H9 (cell line): ENCODE results near the gene PLEKHG3. TPM values are rescaled to one million over a fixed set of nuclear protein-coding genes. Genes with fewer than 3 reads are reported as not detected.

ENCODE experiments used
- DNase-seq: peaks from one replicate; pipeline ENCODE4 v3.0.0-alpha.2; 2017
- H2AFZ ChIP-seq: one replicate; pipeline ENCODE4 v1.6.1; 2013; ENCODE audit warnings: mild to moderate bottlenecking, low read length, control low read depth, moderate library complexity
- H2AK5ac ChIP-seq: 2 replicates; pipeline ENCODE4 v1.6.1; 2013; ENCODE audit warnings: low read length, control low read depth, mixed read lengths; ENCODE audit not compliant: insufficient read length
- H2BK120ac ChIP-seq: one replicate; pipeline ENCODE4 v1.6.1; 2013; ENCODE audit warnings: low read depth, mild to moderate bottlenecking, low read length, control low read depth, inconsistent platforms; ENCODE audit not compliant: poor library complexity, severe bottlenecking
- H2BK12ac ChIP-seq: 2 replicates; pipeline ENCODE4 v1.6.1; 2013; ENCODE audit warnings: low read length, control low read depth, mixed read lengths, low read depth; ENCODE audit not compliant: insufficient read length
- H2BK15ac ChIP-seq: 2 replicates; pipeline ENCODE4 v1.6.1; 2013; ENCODE audit warnings: low read depth, low read length, control low read depth
- H2BK20ac ChIP-seq: one replicate; pipeline ENCODE4 v1.6.1; 2013; ENCODE audit warnings: low read depth, mild to moderate bottlenecking, low read length, control low read depth, inconsistent platforms; ENCODE audit not compliant: poor library complexity, severe bottlenecking
- H2BK5ac ChIP-seq: 2 replicates; pipeline ENCODE4 v1.6.1; 2013; ENCODE audit warnings: low read length, control low read depth, mixed read lengths; ENCODE audit not compliant: insufficient read length
- H3K14ac ChIP-seq: 2 replicates; pipeline ENCODE4 v1.6.1; 2013; ENCODE audit warnings: low read length, control low read depth; ENCODE audit not compliant: insufficient read depth
- H3K18ac ChIP-seq: 2 replicates; pipeline ENCODE4 v1.6.1; 2013; ENCODE audit warnings: low read depth, mild to moderate bottlenecking, mixed read lengths, low read length, control low read depth; ENCODE audit not compliant: insufficient read length
- H3K23ac ChIP-seq: 2 replicates; pipeline ENCODE4 v1.6.1; 2013; ENCODE audit warnings: low read length, control low read depth, mixed read lengths, low read depth; ENCODE audit not compliant: insufficient read length
- H3K23me2 ChIP-seq: 2 replicates; pipeline ENCODE4 v1.6.1; 2013; ENCODE audit warnings: low read depth, mild to moderate bottlenecking, mixed read lengths, low read length, control low read depth; ENCODE audit not compliant: insufficient read length, poor library complexity, severe bottlenecking
- H3K27ac ChIP-seq: 2 replicates; pipeline ENCODE4 v1.5.1; 2013; ENCODE audit warnings: low read length, control low read depth, mixed read lengths, low read depth; ENCODE audit not compliant: insufficient read length
- H3K27me3 ChIP-seq: 2 replicates; pipeline ENCODE4 v1.6.1; 2013; ENCODE audit warnings: low read length, control low read depth, inconsistent platforms; ENCODE audit not compliant: insufficient read depth
- H3K4ac ChIP-seq: 2 replicates; pipeline ENCODE4 v1.6.1; 2013; ENCODE audit warnings: low read depth, mild to moderate bottlenecking, control low read depth, inconsistent platforms, low read length, moderate library complexity
- H3K4me1 ChIP-seq: 2 replicates; pipeline ENCODE4 v1.6.1; 2013; ENCODE audit warnings: low read length, control low read depth, inconsistent platforms; ENCODE audit not compliant: insufficient read depth
- H3K4me2 ChIP-seq: 2 replicates; pipeline ENCODE4 v1.6.1; 2013; ENCODE audit warnings: low read length, control low read depth, mixed read lengths; ENCODE audit not compliant: insufficient read length, insufficient read depth
- H3K56ac ChIP-seq: 2 replicates; pipeline ENCODE4 v1.6.1; 2013; ENCODE audit warnings: low read depth, mild to moderate bottlenecking, mixed read lengths, low read length, control low read depth; ENCODE audit not compliant: insufficient read length
- H3K79me1 ChIP-seq: 2 replicates; pipeline ENCODE4 v1.6.1; 2013; ENCODE audit warnings: low read depth, mild to moderate bottlenecking, moderate library complexity, low read length, control low read depth, inconsistent platforms; ENCODE audit not compliant: insufficient read depth, poor library complexity, severe bottlenecking
- H3K79me2 ChIP-seq: 2 replicates; pipeline ENCODE4 v1.6.1; 2013; ENCODE audit warnings: low read length, control low read depth, inconsistent platforms; ENCODE audit not compliant: insufficient read depth
- H3K9ac ChIP-seq: 2 replicates; pipeline ENCODE4 v1.6.1; 2013; ENCODE audit warnings: low read length, control low read depth, mixed read lengths; ENCODE audit not compliant: insufficient read length; ENCODE audit errors: extremely low read depth
- H3K9me3 ChIP-seq: one replicate; pipeline ENCODE4 v1.6.1; 2013; ENCODE audit warnings: low read depth, low read length, inconsistent platforms; ENCODE audit not compliant: control insufficient read depth
- H3T11ph ChIP-seq: one replicate; pipeline ENCODE4 v1.6.1; 2013; ENCODE audit warnings: mild to moderate bottlenecking, low read length, control low read depth, inconsistent platforms
- H4K20me1 ChIP-seq: one replicate; pipeline ENCODE4 v1.6.1; 2013; ENCODE audit not compliant: control insufficient read depth, insufficient read length, insufficient read depth
- H4K5ac ChIP-seq: 2 replicates; pipeline ENCODE4 v1.6.1; 2013; ENCODE audit warnings: low read depth, mild to moderate bottlenecking, mixed read lengths, low read length, control low read depth; ENCODE audit not compliant: insufficient read length
- H4K8ac ChIP-seq: replicated peaks from 2 replicates; pipeline ENCODE4 v1.6.1; 2013; ENCODE audit warnings: low read length, control low read depth, mixed read lengths, low read depth; ENCODE audit not compliant: insufficient read length
- H4K91ac ChIP-seq: 2 replicates; pipeline ENCODE4 v1.6.1; 2013; ENCODE audit warnings: low read depth, mild to moderate bottlenecking, moderate library complexity, mixed read lengths, low read length, control low read depth; ENCODE audit not compliant: insufficient read length
- H3K27ac Mint-ChIP-seq, 3 experiments: 2 replicates in 2 of 3; 3 replicates in 1 of 3; pipeline ENCODE4 v1.8.0; 2020 to 2021; ENCODE audit warnings: mixed read lengths in 3 of 3, mild to moderate bottlenecking in 1 of 3, moderate library complexity in 1 of 3
- H3K27me3 Mint-ChIP-seq: 2 replicates; pipeline ENCODE4 v1.8.0; 2021; ENCODE audit warnings: low read depth, mild to moderate bottlenecking, moderate library complexity, mixed read lengths
- H3K36me3 Mint-ChIP-seq, 3 experiments: 2 replicates in 2 of 3; 3 replicates in 1 of 3; pipeline ENCODE4 v1.8.0; 2020 to 2021; ENCODE audit warnings: low read depth in 3 of 3, mixed read lengths in 3 of 3; ENCODE audit not compliant: insufficient read depth in 1 of 3
- H3K4me1 Mint-ChIP-seq, 2 experiments: 2 replicates each; pipeline ENCODE4 v1.8.0; 2020; ENCODE audit warnings: mixed read lengths in 2 of 2
- H3K4me3 Mint-ChIP-seq, 2 experiments: 2 replicates in 1 of 2; 3 replicates in 1 of 2; pipeline ENCODE4 v1.8.0; 2020 to 2021; ENCODE audit warnings: mild to moderate bottlenecking in 2 of 2, mixed read lengths in 2 of 2, moderate library complexity in 1 of 2
- H3K9me3 Mint-ChIP-seq, 2 experiments: 2 replicates in 1 of 2; 3 replicates in 1 of 2; pipeline ENCODE4 v1.8.0; 2020; ENCODE audit warnings: mild to moderate bottlenecking in 2 of 2, mixed read lengths in 2 of 2, moderate library complexity in 1 of 2
- CTCF ChIP-seq: fragments of 200-600 bp; sonication (generic); conservative IDR thresholded peaks from 3 replicates; pipeline ENCODE4 v1.8.0; 2021; ENCODE audit warnings: antibody characterized with exemption, mild to moderate bottlenecking
- WGBS: extraction: QIAGEN DNeasy Blood & Tissue Kit; methylation state at CpG from one replicate; pipeline ENCODE4 v1.1.7; 2013; ENCODE audit warnings: missing lambda C conversion rate, low lambda C conversion rate, mixed read lengths; ENCODE audit not compliant: insufficient read length; ENCODE audit errors: extremely low coverage; 5-methylcytosine and 5-hydroxymethylcytosine counted together
- total RNA-seq: library from RNA; stranded (reverse); gene quantifications from 2 replicates; pipeline ENCODE4 v1.2.1, GENCODE V29; 2021

The PLEKHG3 gene
- total RNA-seq, 1 experiment from 2014 or later = 48.5 TPM

GRCh38 chr14:64718762-64719161, 14.5 kb downstream of the PLEKHG3 start:
- H3K56ac ChIP-seq = no peak overlapping the region
- DNase-seq = no peak
- H3K27ac Mint-ChIP-seq = peak overlapping the region in 2 of 3 experiments; percentile 37 to 56; a peak in 3 of 7 replicates
- peaks cover 2% of the 10 kb centered on the region for H4K20me1 ChIP-seq
- no peak overlapping the region; a peak in 1 of 5 replicates for H3K4me3 Mint-ChIP-seq
- no peak overlapping the region for H4K8ac ChIP-seq
- peaks cover 11 to 25% (median 15%) of the 10 kb centered on the region in 3 experiments for H3K36me3 Mint-ChIP-seq
- peaks cover 39% of the 10 kb centered on the region; the same call in 1 of the 2 replicates for H3K79me2 ChIP-seq
- no peak overlapping the region for H3K23ac ChIP-seq
- H3K9me3 ChIP-seq = no peaks in the 10 kb centered on the region
- H2BK120ac ChIP-seq = no peak overlapping the region
- H4K91ac ChIP-seq = no peak overlapping the region
- no peak for TF ChIP-seq CTCF
- no peak overlapping the region for H2BK12ac ChIP-seq
- peaks cover 23% of the 10 kb centered on the region; the same call in 1 of the 2 replicates for H3K4me1 ChIP-seq
- peaks cover 10% of the 10 kb centered on the region for H3K23me2 ChIP-seq
- H3K18ac ChIP-seq = no peak overlapping the region
- H2BK20ac ChIP-seq = no peak overlapping the region
- H2BK5ac ChIP-seq = no peak overlapping the region
- no peak overlapping the region for H3K14ac ChIP-seq
- H3K4me1 Mint-ChIP-seq = peaks cover 79 to 86% of the 10 kb centered on the region in 2 experiments
- H3K27ac ChIP-seq = no peak overlapping the region
- H2AK5ac ChIP-seq = no peak overlapping the region
- no peak overlapping the region for H3T11ph ChIP-seq
- peaks cover 7 to 8% of the 10 kb centered on the region in 2 experiments for H3K9me3 Mint-ChIP-seq
- no peak overlapping the region for H3K9ac ChIP-seq
- H2AFZ ChIP-seq = no peak overlapping the region
- H3K27me3 ChIP-seq = no peaks in the 10 kb centered on the region
- peaks cover 8% of the 10 kb centered on the region for H3K27me3 Mint-ChIP-seq
- peaks cover 3% of the 10 kb centered on the region for H3K79me1 ChIP-seq
- H3K4ac ChIP-seq = no peak overlapping the region
- no CpG with 5 or more reads among the region's 7 CpGs for WGBS
- H3K4me2 ChIP-seq = no peak overlapping the region
- no peak overlapping the region for H4K5ac ChIP-seq
- no peak overlapping the region for H2BK15ac ChIP-seq
